Activated CD4-positive, alpha-beta T cell treated with anti-CD3 and anti-CD28 coated beads, Interleukin-2, Interleukin-6, amounts not matched to agents 100 ng/mL and 50 ng/mL, durations not matched to agents 16 hours and 8 hours (primary cell): ENCODE measurements around the gene NIPA2.

Source experiments
- DNase-seq: peaks from one replicate; pipeline ENCODE4 v3.0.0-alpha.2; 2020

Gene NIPA2

DNA sequence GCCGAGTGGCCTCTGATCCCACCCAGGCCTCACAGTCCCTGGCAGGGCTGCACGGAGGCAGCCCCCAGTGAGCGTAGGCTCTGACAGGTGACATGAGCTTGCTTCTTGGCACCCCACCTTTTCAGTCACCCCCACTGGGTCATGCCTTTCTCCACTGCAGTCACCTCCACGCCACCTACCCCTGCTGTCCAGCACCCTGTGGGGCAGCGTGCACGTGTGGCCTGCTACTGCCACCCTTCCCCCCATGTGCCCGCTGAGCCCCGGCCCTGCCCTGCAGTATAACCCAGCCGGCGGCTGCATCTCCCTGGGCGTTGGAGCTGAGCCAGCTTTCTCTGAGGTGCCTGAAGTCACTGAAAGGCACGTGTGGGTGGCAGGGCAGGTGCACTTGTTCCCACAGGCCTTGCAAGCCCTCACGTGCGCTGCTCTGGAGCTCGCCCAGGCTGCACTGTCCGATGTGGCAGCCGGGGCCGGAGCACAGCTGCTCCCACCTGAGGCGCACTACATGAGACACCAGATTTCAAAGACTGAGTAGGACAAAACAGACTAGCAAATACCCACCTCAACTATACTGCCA is 65.6 kb downstream of the NIPA2 start:
- no peak for DNase-seq

DNA sequence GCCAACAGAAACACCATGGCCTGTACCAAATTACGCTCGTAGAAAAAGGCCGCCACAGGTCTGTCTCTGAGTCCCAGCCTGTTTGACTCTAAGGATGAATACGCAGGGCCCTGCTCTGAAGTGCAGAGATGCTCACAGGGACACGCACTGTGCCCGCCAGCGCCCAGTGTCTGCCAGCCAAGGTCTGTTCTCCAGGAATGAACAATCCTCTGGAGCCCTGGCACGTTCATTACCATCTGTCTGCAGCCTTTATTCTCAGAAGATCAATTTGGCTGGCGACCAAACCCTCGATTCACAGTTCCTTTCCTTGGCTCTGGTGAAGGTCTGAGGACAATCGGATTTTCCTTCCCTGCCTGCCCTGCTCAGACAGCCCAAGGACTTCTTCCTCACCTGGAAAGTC is 66.3 kb downstream of the NIPA2 start:
- DNase-seq, result no peak

DNA sequence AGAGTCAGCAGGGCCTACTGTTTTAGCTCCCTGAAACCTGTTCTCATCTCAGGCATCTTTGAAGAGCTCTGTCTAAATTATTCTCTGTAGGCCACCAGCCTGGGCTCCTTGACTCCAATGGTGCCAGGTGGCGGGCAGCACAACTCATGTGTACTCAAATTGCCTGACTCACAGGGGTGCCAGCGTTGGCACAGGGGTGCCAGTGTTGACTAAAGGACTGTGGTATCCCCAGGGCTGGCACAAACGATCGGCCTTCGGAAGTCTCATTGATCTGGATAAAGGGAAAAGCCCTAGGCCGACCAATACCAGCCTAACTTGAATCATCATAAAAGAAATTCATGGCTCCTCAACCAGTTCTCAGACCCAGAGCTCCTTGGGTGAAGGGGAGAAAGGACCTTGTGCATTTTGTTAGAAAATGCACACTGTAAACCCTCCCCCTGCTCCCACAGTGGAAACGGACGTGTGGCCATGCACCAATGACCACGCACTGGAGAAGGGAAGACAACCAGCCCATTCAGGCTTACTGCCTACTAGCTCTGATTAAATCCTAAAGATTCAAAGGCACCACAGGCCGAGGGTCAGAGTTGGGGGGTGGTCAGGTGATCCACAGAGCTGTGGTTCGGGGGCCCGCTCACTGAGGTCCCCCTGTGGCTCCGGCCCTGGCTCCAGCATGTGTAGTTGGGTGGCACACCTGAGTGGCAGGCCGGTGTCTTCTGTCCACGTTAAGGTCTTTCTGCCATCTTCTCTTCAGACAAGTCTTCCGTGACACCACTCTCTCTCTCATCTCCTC is 68.9 kb downstream of the NIPA2 start:
- no peak for DNase-seq

DNA sequence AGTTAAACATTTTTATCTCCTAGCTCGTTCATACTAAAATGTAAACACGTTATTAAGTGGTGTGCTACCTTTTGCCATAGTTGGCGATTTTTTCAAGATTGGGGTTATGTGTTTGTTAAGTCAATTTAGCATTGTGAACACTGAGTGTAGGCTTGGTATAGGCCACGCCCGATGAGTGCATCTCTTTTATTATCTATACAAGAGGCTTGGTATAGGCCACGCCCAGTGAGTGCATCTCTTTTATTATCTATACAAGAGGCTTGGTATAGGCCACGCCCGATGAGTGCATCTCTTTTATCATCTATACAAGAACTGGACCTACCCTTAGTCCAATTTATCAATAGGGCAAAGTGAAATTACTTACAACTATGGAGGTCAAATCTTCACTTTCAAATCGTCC is 70.4 kb downstream of the NIPA2 start:
- DNase-seq, result no peak

DNA sequence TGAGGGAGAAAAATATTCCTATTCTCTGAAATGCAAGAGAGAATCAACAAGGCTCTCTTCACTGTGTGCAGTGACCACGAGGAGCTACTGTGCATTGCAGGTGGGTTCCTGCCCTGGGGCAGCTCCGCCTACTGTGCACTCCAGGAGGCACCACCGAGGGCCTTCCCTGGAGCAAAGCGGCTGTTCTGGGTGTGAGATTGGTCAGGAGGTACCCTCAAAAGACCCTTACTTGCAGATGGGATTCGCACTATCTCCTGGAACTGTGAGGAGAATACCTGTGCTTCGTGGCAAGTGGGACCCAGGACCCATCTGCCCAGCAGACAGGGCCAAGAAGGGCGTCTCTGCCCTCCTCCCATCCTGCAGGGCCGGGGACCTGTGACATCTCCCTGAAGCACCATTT is 72.8 kb downstream of the NIPA2 start:
- DNase-seq, result no peak

DNA sequence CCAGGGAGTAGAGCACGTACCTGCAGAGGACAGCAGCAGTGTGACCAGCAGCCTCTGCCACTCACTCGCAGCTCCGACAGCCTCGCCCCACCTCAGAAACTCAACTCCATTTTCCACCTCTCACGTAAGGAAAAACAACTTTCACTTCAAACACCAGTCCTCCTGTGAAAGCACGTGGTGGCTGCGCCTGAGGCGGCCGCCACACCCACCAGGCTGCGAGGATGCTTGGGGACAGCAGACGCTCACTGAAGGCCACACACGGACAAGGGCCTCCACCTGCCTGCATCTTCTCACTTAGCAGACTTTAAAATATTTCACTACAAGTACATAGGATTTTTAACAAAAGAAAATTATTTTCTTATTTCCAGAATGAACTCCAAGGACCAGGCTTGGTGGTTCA is 73.8 kb downstream of the NIPA2 start:
- DNase-seq, result no peak

DNA sequence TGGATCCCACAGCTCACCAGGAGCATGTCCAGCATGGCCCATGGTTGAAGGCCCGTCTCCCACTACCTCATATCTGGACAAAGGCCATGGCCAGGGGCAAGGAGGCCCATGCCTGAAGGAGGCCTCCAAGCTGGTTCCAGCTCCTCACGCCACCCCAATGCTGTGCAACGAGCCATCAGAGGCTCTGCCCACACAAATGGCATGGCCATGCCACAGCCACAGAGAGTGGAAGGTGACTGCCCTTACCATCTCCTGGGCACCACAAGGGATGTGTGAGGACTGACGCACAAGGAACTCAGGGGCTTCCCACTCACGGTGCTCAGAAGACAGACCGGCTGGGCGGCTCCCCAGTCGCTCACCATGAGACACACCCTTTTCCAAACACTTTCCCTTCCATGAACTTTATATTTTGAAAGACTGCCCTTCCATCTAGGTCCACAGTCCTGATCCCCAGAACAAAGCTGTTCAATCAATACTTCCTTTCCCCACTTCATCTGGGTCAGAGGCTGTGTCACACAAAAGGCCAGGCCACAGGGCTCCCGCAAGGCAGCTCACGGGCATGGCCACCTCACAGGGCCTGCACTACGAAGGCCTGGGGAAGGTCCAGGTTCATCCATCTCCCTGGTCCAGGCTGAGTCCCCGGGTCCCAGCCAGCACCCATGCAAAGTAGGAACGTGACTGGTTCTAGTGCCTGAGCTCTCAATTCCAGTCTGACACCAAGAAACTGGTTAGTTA is 75.3 kb downstream of the NIPA2 start:
- no peak for DNase-seq

DNA sequence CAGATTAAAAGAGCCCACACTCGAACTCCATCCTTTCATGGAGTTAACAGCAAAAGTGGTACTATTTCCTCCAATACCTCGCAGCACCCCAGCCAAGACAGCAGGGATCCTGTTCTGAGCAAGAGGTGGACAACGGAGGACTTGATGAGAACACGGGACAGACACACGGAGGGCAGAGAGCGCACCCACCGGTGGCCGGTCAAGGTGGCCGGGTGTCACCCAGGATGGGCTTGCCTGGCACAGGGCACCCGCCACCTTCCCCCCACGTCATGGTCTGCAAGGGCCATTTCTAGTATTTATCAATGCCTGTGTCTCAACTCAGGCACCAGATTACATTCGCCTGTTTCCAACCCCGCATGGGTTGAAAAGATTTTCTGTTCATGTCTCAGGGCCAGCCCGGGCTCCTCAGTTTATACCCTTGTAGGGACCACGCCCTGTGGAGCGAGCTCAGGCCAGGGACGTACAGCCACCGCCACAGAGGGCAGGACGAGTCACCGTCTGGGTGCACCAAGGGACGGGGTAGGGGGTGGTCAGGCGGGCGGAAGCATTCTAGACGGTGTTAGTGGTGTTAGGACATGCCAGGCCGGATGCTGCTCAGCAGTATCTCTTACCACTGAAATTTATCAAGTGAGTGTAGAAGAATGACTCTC is 77.5 kb downstream of the NIPA2 start:
- DNase-seq, result no peak

DNA sequence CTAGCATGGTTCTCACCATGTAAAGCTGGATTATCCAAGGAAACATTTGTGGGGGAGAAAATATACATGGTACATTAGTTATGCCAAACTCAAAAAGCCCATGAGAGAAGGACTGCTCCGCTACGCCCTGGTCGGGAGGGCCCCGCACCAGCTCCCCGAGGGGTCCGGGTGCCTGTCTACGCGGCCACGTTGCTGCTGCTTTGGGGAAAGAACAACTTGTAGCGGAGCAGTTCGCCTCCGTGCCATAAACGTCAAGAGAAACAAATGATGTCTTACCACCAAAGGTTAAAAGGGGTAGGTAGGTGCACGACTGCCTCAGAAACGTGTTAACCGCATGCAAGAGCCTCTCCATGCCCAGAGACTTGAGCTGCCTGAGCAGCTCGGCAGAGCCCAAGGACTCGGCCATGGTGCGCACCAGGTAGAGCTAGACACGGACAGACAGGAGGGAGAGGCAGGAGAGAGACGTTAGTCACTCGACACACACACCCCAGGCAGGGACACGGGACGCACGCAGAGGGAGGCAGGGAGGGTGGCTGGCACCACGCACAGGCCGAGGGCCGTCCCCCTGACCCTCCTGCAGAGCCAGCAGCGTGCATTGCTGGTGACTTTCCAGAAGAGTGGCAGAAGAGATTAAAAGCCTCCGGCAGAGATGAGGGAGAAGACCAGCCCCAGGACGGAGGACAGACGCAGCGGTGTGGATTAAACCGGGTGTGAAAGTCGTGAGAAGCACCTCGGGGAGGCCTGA is 78.3 kb downstream of the NIPA2 start:
- no peak for DNase-seq

DNA sequence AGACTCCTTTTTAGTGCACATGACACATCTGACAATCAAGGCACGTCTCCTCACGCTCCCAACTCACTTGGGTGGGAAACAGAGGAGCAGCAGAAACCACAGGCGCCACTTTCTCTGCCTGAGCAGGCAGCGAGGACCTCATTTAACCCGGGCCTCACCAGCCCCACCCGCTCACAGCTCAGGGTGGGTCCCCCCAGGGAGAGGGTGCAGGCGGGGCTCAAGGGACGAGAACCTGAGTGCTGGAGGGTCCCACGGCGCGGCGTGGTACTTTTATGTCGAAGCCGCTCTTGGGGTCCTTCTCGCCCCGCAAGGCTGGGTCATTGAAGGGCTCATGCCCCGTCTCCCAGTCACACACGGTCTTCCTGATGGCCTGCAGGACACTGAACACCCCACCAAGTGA is 79.1 kb downstream of the NIPA2 start:
- no peak for DNase-seq
